ENCODE data around the gene ZIC5. TPM values are rescaled to one million over a fixed set of nuclear protein-coding genes. Genes with fewer than 3 reads are reported as not detected.

ZIC5 gene
- total and polyA plus RNA-seq, 2 of the 4 experiments (the other 2 are of a cell fraction) = not detected

GRCh38 chr13:99947666-99948065 is 23.9 kb downstream of the ZIC5 start:
- Histone ChIP-seq H3K14ac (replicated peaks; ENCODE audit: low read depth, low read length) (no peak overlapping the region), H2BK15ac (ENCODE audit: low read depth, low read length) (no peak overlapping the region), H2BK5ac (ENCODE audit: low read depth, low read length, poor library complexity, severe bottlenecking) (no peak overlapping the region), H3K9me1 (ENCODE audit: insufficient read depth, low read length) (no peaks in the 10 kb centered on the region), H4K5ac (ENCODE audit: low read depth, low read length) (no peak overlapping the region), H3K27ac (ENCODE audit: insufficient read depth, low read length) (no peak overlapping the region), H3K56ac (ENCODE audit: extremely low read depth, insufficient read depth, low read length) (no peak overlapping the region), H3K9ac (ENCODE audit: low read depth, low read length) (no peak overlapping the region), H3K36me3 (ENCODE audit: control insufficient read depth, insufficient read depth, low read length) (no peaks in the 10 kb centered on the region), H3K18ac (ENCODE audit: low read depth, low read length) (no peak overlapping the region), H4K8ac (ENCODE audit: low read depth in 2 of 2, low read length in 2 of 2) (no peak overlapping the region), H2AK5ac (ENCODE audit: low read depth, low read length) (no peak overlapping the region), H3K9me3 (ENCODE audit: control insufficient read depth, insufficient read depth, low read length) (no peaks in the 10 kb centered on the region), H3K4ac (ENCODE audit: low read depth, low read length) (no peak overlapping the region), H2AFZ (replicated peaks; ENCODE audit: low read length, poor library complexity) (no peak overlapping the region), H3K4me1 (ENCODE audit: control insufficient read depth, insufficient read depth, low read length) (no peaks in the 10 kb centered on the region), H3K79me1 (ENCODE audit: low read depth in 1 of 2, low read length in 2 of 2) (no peaks in the 10 kb centered on the region), H2BK120ac (ENCODE audit: low read depth, low read length) (no peak overlapping the region), H3K27me3 (ENCODE audit: control insufficient read depth, insufficient read depth, low read length) (peaks cover 44% of the 10 kb centered on the region), H3K23ac (ENCODE audit: low read depth, low read length) (no peak overlapping the region), H2AK9ac (replicated peaks; ENCODE audit: low read depth, low read length, poor library complexity) (no peak overlapping the region), H2BK20ac (ENCODE audit: low read depth, low read length) (no peak overlapping the region), H3K4me2 (ENCODE audit: low read depth, low read length) (no peak overlapping the region), H4K20me1 (ENCODE audit: insufficient read depth, low read length) (no peaks in the 10 kb centered on the region; the same call in 1 of the 2 replicates), H3K4me3 (ENCODE audit: insufficient read depth, low read depth, low read length) (no peak overlapping the region), H4K91ac (ENCODE audit: insufficient read depth, low read depth, low read length) (no peak overlapping the region)
- WGBS, 2 experiments (ENCODE audit: extremely low coverage in 2 of 2, insufficient read length in 1 of 2) = no CpG with 5 or more reads among the region's 2 CpGs
- in situ Hi-C loops (cut with MboI; ENCODE audit: low sequenced_read_pairs) = no loop called here
- ChIA-PET POLR2A (ENCODE audit: unreplicated experiment) (no interaction called here), CTCF (no interaction called here)
- no TSS peak for BruUV-seq (replicated peaks)
- dilution Hi-C loops (cut with HindIII; ENCODE audit: low sequenced_read_pairs, unreplicated experiment) = no loop called here
- DNase-seq (no peak), ATAC-seq (ENCODE audit: low read depth) (no peak)
- TF ChIP-seq CEBPB (IDR thresholded peaks at IDR 0.05; ENCODE audit: low read depth, low read length) (no peak), FOS (IDR thresholded peaks at IDR 0.05; ENCODE audit: low read depth, low read length) (no peak), MAFK (IDR thresholded peaks at IDR 0.05; ENCODE audit: low read depth, low read length) (no peak), RAD21 (IDR thresholded peaks at IDR 0.05; ENCODE audit: low read length) (no peak), NFE2L2 (IDR thresholded peaks at IDR 0.05; ENCODE audit: low read depth, low read length) (no peak), CTCF (conservative IDR thresholded peaks at IDR 0.05; ENCODE audit: low read depth, low read length) (no peak), MAZ (IDR thresholded peaks at IDR 0.05; ENCODE audit: borderline replicate concordance, low read depth, low read length) (no peak), CHD1 (IDR thresholded peaks at IDR 0.05; ENCODE audit: low read depth, low read length) (no peak), RCOR1 (IDR thresholded peaks at IDR 0.05; ENCODE audit: insufficient replicate concordance, low read length) (no peak), ELK1 (IDR thresholded peaks at IDR 0.05; ENCODE audit: borderline replicate concordance, low read depth, low read length) (no peak), RFX5 (IDR thresholded peaks at IDR 0.05; ENCODE audit: low read depth, low read length) (no peak), MXI1 (IDR thresholded peaks at IDR 0.05; ENCODE audit: borderline replicate concordance, low read depth, low read length) (no peak), USF2 (IDR thresholded peaks at IDR 0.05; ENCODE audit: low read depth, low read length) (no peak), BHLHE40 (IDR thresholded peaks at IDR 0.05; ENCODE audit: low read depth, low read length) (no peak), POLR2A (IDR thresholded peaks at IDR 0.05; ENCODE audit: low read depth, low read length) (no peak), SMC3 (IDR thresholded peaks at IDR 0.05; ENCODE audit: low read depth, low read length) (no peak)
- intact Hi-C loops (cut with micrococcal nuclease) = no loop called here
